ENCODE measurements around the gene CREG2.

CREG2 gene

GRCh38 chr2:101420623-101421022, 33.3 kb upstream of the CREG2 start:
- Histone ChIP-seq H3K36me3 (ENCODE audit: control insufficient read depth, insufficient read depth, low read length) (no peaks in the 10 kb centered on the region), H3K9me3 (ENCODE audit: control insufficient read depth, low read length) (no peaks in the 10 kb centered on the region), H3K4me3 (ENCODE audit: low read length) (no peak overlapping the region), H3K27me3 (ENCODE audit: control insufficient read depth, insufficient read depth, low read length) (no peaks in the 10 kb centered on the region), H3K9ac (ENCODE audit: low read length) (no peak overlapping the region), H3K4me1 (ENCODE audit: control insufficient read depth, insufficient read depth, low read length) (no peaks in the 10 kb centered on the region)

GRCh38 chr2:101419096-101419663, 31.9 kb upstream of the CREG2 start:
- Histone ChIP-seq H3K36me3 (ENCODE audit: control insufficient read depth, insufficient read depth, low read length) (no peaks in the 10 kb centered on the region), H3K9me3 (ENCODE audit: control insufficient read depth, low read length) (no peaks in the 10 kb centered on the region), H3K4me1 (ENCODE audit: control insufficient read depth, insufficient read depth, low read length) (no peaks in the 10 kb centered on the region), H3K9ac (ENCODE audit: low read length) (no peak overlapping the region), H3K27me3 (ENCODE audit: control insufficient read depth, insufficient read depth, low read length) (no peaks in the 10 kb centered on the region), H3K4me3 (ENCODE audit: low read length) (no peak overlapping the region)

- Histone ChIP-seq H3K27me3 (ENCODE audit: control insufficient read depth, insufficient read depth, low read length) (no peaks in the 10 kb centered on the region), H3K4me1 (ENCODE audit: control insufficient read depth, insufficient read depth, low read length) (no peaks in the 10 kb centered on the region), H3K4me3 (ENCODE audit: low read length) (no peak overlapping the region), H3K9me3 (ENCODE audit: control insufficient read depth, low read length) (no peaks in the 10 kb centered on the region), H3K9ac (ENCODE audit: low read length) (no peak overlapping the region), H3K36me3 (ENCODE audit: control insufficient read depth, insufficient read depth, low read length) (no peaks in the 10 kb centered on the region)
Measured at GRCh38 chr2:101418460-101419095, 31.3 kb upstream of the CREG2 start.

DNA sequence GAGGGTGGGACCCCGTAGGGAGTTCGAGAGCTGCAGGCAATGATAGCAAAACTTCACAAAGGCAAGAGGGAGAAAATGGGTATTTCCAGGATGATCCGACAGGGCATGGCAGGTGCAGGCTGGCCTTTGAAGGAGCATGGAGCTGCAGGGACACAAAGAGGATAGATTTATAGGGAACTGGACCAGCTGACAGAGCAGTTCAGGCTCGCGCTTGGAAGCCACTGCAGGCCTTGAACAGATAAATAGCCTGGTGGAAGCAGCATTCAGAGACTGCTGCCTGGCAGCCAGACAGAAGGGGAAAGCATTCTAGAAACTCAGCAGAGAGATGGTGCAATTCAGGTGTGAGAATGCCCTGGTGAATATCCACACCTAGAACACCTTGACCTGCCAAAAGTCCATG, 29.3 kb upstream of the CREG2 start:
- Histone ChIP-seq H3K4me3 (ENCODE audit: low read length) (no peak overlapping the region), H3K9ac (ENCODE audit: low read length) (no peak overlapping the region), H3K4me1 (ENCODE audit: control insufficient read depth, insufficient read depth, low read length) (no peaks in the 10 kb centered on the region), H3K36me3 (ENCODE audit: control insufficient read depth, insufficient read depth, low read length) (no peaks in the 10 kb centered on the region), H3K9me3 (ENCODE audit: control insufficient read depth, low read length) (no peaks in the 10 kb centered on the region), H3K27me3 (ENCODE audit: control insufficient read depth, insufficient read depth, low read length) (peaks cover 4% of the 10 kb centered on the region)

- Histone ChIP-seq H3K9ac (ENCODE audit: low read length) (no peak overlapping the region), H3K36me3 (ENCODE audit: control insufficient read depth, insufficient read depth, low read length) (no peaks in the 10 kb centered on the region), H3K27me3 (ENCODE audit: control insufficient read depth, insufficient read depth, low read length) (peaks cover 4% of the 10 kb centered on the region), H3K4me3 (ENCODE audit: low read length) (no peak overlapping the region), H3K4me1 (ENCODE audit: control insufficient read depth, insufficient read depth, low read length) (no peaks in the 10 kb centered on the region), H3K9me3 (ENCODE audit: control insufficient read depth, low read length) (no peaks in the 10 kb centered on the region)
Measured at GRCh38 chr2:101415884-101416283, 28.6 kb upstream of the CREG2 start.

DNA sequence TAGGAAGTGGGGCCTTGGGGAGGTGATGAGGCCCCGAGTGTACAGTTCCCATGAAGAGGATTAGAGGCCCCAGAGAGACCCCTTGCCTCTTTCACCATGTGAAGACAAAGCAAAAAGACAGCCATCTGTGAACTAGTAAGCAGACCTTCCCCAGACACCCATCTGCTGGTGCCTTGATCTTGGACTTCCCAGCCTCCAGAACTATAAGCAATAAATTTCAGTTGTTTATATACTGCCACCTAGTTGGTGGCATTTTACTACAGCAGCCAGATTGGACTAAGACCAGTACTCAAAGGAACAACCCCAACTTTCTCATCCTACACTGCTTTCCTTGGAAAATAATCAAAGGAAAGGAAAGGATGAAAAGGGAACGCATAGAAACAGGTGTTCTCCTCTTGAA, 27.9 kb upstream of the CREG2 start:
- Histone ChIP-seq H3K9ac (ENCODE audit: low read length) (no peak overlapping the region), H3K36me3 (ENCODE audit: control insufficient read depth, insufficient read depth, low read length) (no peaks in the 10 kb centered on the region), H3K27me3 (ENCODE audit: control insufficient read depth, insufficient read depth, low read length) (peaks cover 4% of the 10 kb centered on the region), H3K9me3 (ENCODE audit: control insufficient read depth, low read length) (no peaks in the 10 kb centered on the region), H3K4me1 (ENCODE audit: control insufficient read depth, insufficient read depth, low read length) (no peaks in the 10 kb centered on the region), H3K4me3 (ENCODE audit: low read length) (no peak overlapping the region)

DNA sequence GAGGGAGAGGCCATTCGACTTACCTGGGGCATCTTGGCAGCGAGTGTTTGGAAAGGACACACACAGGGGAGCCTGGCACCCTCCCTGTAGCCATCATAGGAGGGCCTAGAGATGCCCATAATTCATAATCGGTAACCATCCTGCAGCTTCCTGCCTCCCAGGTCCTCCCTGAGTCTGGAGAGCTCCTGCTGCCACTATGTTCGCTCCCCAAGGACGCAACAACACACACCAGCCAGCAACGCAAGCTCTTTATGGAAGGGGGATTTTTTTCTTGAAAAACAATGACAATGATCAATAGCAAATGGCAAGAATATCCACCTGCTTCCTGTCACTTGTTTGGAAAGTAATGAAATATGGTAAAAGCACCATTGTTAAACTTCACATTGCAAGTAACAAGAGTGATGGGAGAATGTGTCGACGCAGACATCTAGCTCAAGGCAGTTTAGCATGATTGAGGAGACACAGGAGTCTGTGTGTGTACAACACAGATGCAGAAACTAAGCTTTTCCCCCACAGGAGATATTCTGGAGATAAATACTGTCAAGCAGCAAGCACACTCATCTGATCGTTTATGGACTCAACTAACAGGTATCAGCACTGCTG, 24.9 kb upstream of the CREG2 start:
- no peaks in the 10 kb centered on the region for H3K4me1 ChIP-seq (ENCODE audit: control insufficient read depth, insufficient read depth, low read length)
- H3K27me3 ChIP-seq (ENCODE audit: control insufficient read depth, insufficient read depth, low read length): peaks cover 4% of the 10 kb centered on the region
- no peaks in the 10 kb centered on the region for H3K9me3 ChIP-seq (ENCODE audit: control insufficient read depth, low read length)
- H3K9ac ChIP-seq (ENCODE audit: low read length): no peak overlapping the region
- H3K36me3 ChIP-seq (ENCODE audit: control insufficient read depth, insufficient read depth, low read length): no peaks in the 10 kb centered on the region
- H3K4me3 ChIP-seq (ENCODE audit: low read length): no peak overlapping the region

DNA sequence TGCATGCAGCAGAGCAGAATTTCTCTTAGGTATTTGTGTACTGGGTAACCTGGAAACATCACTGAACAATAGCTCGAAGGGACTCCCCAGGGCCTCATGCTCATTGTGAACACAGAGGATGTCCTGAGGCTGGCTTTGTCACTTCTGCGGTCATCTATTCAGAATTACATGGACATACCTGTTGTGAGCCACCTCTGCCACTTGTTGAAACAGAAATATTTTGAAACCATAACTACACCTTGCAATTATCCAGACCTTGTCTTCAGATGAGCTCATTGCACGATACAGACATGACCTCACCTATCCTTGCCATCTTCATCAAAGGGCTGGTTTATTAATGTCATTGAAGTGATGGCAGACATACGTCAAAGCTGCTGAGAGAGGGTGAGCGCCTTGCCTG, 23.4 kb upstream of the CREG2 start:
- no peak overlapping the region for H3K4me3 ChIP-seq (ENCODE audit: low read length)
- H3K4me1 ChIP-seq (ENCODE audit: control insufficient read depth, insufficient read depth, low read length): no peaks in the 10 kb centered on the region
- H3K36me3 ChIP-seq (ENCODE audit: control insufficient read depth, insufficient read depth, low read length): no peaks in the 10 kb centered on the region
- no peaks in the 10 kb centered on the region for H3K9me3 ChIP-seq (ENCODE audit: control insufficient read depth, low read length)
- peaks cover 4% of the 10 kb centered on the region for H3K27me3 ChIP-seq (ENCODE audit: control insufficient read depth, insufficient read depth, low read length)
- no peak overlapping the region for H3K9ac ChIP-seq (ENCODE audit: low read length)

GRCh38 chr2:101410114-101410513, 22.8 kb upstream of the CREG2 start:
- Histone ChIP-seq H3K36me3 (ENCODE audit: control insufficient read depth, insufficient read depth, low read length) (no peaks in the 10 kb centered on the region), H3K4me3 (ENCODE audit: low read length) (no peak overlapping the region), H3K9ac (ENCODE audit: low read length) (no peak overlapping the region), H3K9me3 (ENCODE audit: control insufficient read depth, low read length) (no peaks in the 10 kb centered on the region), H3K27me3 (ENCODE audit: control insufficient read depth, insufficient read depth, low read length) (peaks cover 4% of the 10 kb centered on the region), H3K4me1 (ENCODE audit: control insufficient read depth, insufficient read depth, low read length) (no peaks in the 10 kb centered on the region)

DNA sequence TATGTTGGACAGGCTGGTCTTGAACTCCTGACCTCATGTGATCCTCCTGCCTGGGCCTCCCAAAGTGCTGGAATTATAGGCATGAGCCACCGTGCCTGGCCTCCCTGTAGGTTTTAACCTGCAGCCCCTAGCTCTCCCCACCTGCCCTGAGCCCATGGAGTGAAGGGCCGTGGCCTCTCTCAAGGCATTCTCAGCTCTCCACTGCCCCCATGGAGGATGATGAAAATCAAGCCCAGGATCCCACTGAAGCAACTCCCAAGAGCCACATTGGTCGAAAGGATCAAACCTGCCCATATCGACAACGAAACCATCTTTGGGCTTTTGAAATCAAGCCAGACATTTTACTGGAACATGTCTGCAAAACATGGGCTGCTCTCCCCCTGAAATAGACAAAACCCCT, 22.4 kb upstream of the CREG2 start:
- H3K9ac ChIP-seq (ENCODE audit: low read length): no peak overlapping the region
- no peaks in the 10 kb centered on the region for H3K4me1 ChIP-seq (ENCODE audit: control insufficient read depth, insufficient read depth, low read length)
- H3K4me3 ChIP-seq (ENCODE audit: low read length): no peak overlapping the region
- H3K27me3 ChIP-seq (ENCODE audit: control insufficient read depth, insufficient read depth, low read length): peaks cover 4% of the 10 kb centered on the region
- no peaks in the 10 kb centered on the region for H3K36me3 ChIP-seq (ENCODE audit: control insufficient read depth, insufficient read depth, low read length)
- no peaks in the 10 kb centered on the region for H3K9me3 ChIP-seq (ENCODE audit: control insufficient read depth, low read length)

DNA sequence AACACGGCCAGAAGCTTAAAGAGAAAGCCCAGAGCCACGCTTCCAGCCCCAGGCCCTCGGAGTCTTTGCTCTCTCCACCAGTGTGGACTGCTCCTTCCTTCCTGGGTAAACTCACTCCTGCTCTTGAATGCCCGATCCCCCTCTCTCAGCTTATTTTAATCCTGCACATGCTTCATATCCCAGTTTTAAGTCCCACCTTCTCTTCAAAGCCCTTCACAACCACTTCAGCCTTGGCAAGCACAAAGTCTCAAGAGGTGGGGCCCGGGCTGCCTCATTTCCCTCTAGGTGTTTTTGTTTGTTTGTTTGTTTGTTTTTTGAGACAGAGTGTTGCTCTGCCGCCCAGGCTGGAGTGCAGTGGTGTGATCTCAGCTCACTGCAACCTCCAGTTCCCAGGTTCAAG, 21.6 kb upstream of the CREG2 start:
- no peaks in the 10 kb centered on the region for H3K9me3 ChIP-seq (ENCODE audit: control insufficient read depth, low read length)
- H3K4me1 ChIP-seq (ENCODE audit: control insufficient read depth, insufficient read depth, low read length): no peaks in the 10 kb centered on the region
- no peak overlapping the region for H3K4me3 ChIP-seq (ENCODE audit: low read length)
- H3K36me3 ChIP-seq (ENCODE audit: control insufficient read depth, insufficient read depth, low read length): no peaks in the 10 kb centered on the region
- H3K27me3 ChIP-seq (ENCODE audit: control insufficient read depth, insufficient read depth, low read length): peaks cover 4% of the 10 kb centered on the region
- no peak overlapping the region for H3K9ac ChIP-seq (ENCODE audit: low read length)

DNA sequence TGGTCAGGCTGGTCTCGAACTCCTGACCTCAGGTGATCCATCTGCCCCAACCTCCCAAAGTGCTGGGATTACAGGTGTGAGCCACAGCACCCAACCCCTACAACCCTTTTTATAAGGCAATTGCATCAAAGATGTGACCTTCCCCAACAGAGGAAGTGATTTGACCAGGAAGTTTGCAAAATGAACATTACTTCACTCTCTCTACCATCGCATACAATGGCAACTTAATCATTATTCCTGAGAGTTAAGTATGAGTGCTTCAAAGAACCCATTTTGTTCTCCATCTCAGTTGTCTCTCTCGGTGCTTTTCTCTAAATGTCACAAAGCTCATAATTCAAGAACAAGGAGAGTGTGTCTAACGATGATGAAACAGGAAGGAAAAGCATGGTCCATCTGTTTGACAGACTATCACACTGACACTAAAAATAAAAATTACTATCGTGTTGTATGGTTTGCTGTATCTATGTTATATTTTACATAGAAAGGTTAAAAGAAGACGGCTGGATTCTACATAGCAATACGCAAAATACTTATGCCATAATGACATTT, 18.1 kb upstream of the CREG2 start:
- H3K4me1 ChIP-seq (ENCODE audit: control insufficient read depth, insufficient read depth, low read length): no peaks in the 10 kb centered on the region
- H3K9me3 ChIP-seq (ENCODE audit: control insufficient read depth, low read length): no peaks in the 10 kb centered on the region
- no peak overlapping the region for H3K4me3 ChIP-seq (ENCODE audit: low read length)
- H3K36me3 ChIP-seq (ENCODE audit: control insufficient read depth, insufficient read depth, low read length): no peaks in the 10 kb centered on the region
- no peak overlapping the region for H3K9ac ChIP-seq (ENCODE audit: low read length)
- H3K27me3 ChIP-seq (ENCODE audit: control insufficient read depth, insufficient read depth, low read length): no peaks in the 10 kb centered on the region
